Mesothelial cell of epicardium (in vitro differentiated cells): ENCODE data around the gene CDK5R1. TPM values are rescaled to one million over a fixed set of nuclear protein-coding genes. Genes with fewer than 3 reads are reported as not detected.

Experiments used
- DNase-seq, 2 experiments: peaks; one replicate each; pipeline ENCODE4 v3.0.0; 2021; ENCODE audit warnings: low spot score in 2 of 2; ENCODE audit not compliant: unreplicated experiment in 2 of 2
- H3K27ac Mint-ChIP-seq: 2 replicates; pipeline ENCODE4 v1.8.0; 2021; ENCODE audit warnings: mixed read lengths
- H3K27me3 Mint-ChIP-seq: 2 replicates; pipeline ENCODE4 v1.8.0; 2021; ENCODE audit warnings: low read depth, mixed read lengths
- H3K36me3 Mint-ChIP-seq: 2 replicates; pipeline ENCODE4 v1.8.0; 2021; ENCODE audit warnings: mixed read lengths
- H3K4me1 Mint-ChIP-seq: 2 replicates; pipeline ENCODE4 v1.8.0; 2021; ENCODE audit warnings: mixed read lengths
- H3K4me3 Mint-ChIP-seq: 2 replicates; pipeline ENCODE4 v1.8.0; 2021; ENCODE audit warnings: mild to moderate bottlenecking, moderate library complexity, mixed read lengths
- H3K9me3 Mint-ChIP-seq: 2 replicates; pipeline ENCODE4 v1.8.0; 2021; ENCODE audit warnings: mixed read lengths
- total RNA-seq: library from RNA; stranded (reverse); gene quantifications from 3 replicates; pipeline ENCODE4 v1.2.1, GENCODE V29; 2021
- TF ChIP-seq, protein P1 (sequence below): fragments of 200-600 bp; sonication (generic); IDR thresholded peaks from one replicate; pipeline ENCODE4 v1.5.0; 2021; ENCODE audit warnings: antibody characterized with exemption; ENCODE audit not compliant: unreplicated experiment

Gene CDK5R1
- total RNA-seq, 1 donor from 2014 or later, result 4.6 TPM

GRCh38 chr17:32498391-32498790 is 11.6 kb downstream of the CDK5R1 start:
- no peak overlapping the region for H3K27ac Mint-ChIP-seq
- H3K4me1 Mint-ChIP-seq, result peaks cover 2% of the 10 kb centered on the region
- H3K9me3 Mint-ChIP-seq, result peaks cover 8% of the 10 kb centered on the region
- no peaks in the 10 kb centered on the region for H3K27me3 Mint-ChIP-seq
- no peak for DNase-seq
- no peak overlapping the region for H3K4me3 Mint-ChIP-seq
- TF ChIP-seq, protein P1, sequence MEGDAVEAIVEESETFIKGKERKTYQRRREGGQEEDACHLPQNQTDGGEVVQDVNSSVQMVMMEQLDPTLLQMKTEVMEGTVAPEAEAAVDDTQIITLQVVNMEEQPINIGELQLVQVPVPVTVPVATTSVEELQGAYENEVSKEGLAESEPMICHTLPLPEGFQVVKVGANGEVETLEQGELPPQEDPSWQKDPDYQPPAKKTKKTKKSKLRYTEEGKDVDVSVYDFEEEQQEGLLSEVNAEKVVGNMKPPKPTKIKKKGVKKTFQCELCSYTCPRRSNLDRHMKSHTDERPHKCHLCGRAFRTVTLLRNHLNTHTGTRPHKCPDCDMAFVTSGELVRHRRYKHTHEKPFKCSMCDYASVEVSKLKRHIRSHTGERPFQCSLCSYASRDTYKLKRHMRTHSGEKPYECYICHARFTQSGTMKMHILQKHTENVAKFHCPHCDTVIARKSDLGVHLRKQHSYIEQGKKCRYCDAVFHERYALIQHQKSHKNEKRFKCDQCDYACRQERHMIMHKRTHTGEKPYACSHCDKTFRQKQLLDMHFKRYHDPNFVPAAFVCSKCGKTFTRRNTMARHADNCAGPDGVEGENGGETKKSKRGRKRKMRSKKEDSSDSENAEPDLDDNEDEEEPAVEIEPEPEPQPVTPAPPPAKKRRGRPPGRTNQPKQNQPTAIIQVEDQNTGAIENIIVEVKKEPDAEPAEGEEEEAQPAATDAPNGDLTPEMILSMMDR, result no peak
- peaks cover 14% of the 10 kb centered on the region for H3K36me3 Mint-ChIP-seq

- H3K9me3 Mint-ChIP-seq, result peaks cover 8% of the 10 kb centered on the region
- H3K4me1 Mint-ChIP-seq, result peaks cover 11% of the 10 kb centered on the region
- no peak overlapping the region for H3K27ac Mint-ChIP-seq
- no peak overlapping the region for H3K4me3 Mint-ChIP-seq
- peaks cover 17% of the 10 kb centered on the region for H3K36me3 Mint-ChIP-seq
- DNase-seq, result no peak
- no peaks in the 10 kb centered on the region for H3K27me3 Mint-ChIP-seq
- TF ChIP-seq, protein P1, result no peak
Observed at GRCh38 chr17:32502013-32502412, 15.2 kb downstream of the CDK5R1 start.

GRCh38 chr17:32502710-32503109 is 15.9 kb downstream of the CDK5R1 start:
- Mint-ChIP-seq H3K27me3 (no peaks in the 10 kb centered on the region), H3K4me1 (peaks cover 11% of the 10 kb centered on the region), H3K4me3 (no peak overlapping the region), H3K36me3 (peaks cover 17% of the 10 kb centered on the region), H3K27ac (no peak overlapping the region), H3K9me3 (peaks cover 8% of the 10 kb centered on the region)
- DNase-seq, result no peak
- TF ChIP-seq, protein P1, result no peak

DNA sequence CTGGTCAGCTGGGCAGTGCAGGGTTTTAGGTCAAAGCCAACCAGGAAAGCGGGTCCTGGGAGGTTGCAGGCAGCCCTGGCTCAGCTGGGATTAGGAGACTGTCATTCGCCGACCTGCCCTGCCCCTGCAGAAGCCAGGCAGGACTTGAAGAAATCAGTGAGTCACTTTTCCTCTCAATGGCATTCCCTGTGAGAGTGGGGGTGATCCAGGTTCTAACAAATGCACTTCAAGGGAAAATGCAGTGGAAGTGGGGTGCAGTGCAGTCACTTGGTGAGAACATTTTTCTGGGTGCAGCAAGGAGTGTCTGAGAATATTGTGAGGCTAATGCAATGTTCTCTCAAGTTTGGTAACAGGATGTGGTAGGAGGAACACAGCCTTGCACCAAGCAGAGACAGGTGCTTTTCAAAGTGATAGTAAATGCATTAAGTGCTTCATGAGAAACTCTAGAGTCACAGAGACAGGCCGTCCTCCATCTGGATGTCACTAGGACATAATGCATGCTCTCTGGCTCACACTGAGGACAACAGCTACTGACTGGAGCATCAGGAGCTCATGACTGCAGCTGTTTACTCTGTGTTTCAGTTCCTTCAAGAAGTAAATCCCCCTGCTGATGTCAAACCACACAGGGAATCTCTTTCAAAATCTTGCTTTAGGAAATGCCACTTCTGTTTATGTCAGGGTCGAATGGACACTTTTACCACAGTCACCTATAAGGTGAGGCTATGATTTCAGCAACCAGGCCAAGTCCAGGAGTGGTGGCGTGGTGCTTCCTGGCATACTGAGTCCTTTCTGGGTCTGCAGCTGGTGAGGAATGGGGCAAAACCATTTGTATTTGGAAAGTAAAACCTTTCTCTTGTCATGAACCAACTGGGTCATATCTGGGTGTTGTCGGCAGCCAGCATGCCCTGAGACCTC is 16.7 kb downstream of the CDK5R1 start:
- H3K27ac Mint-ChIP-seq, result no peak overlapping the region
- no peak for DNase-seq
- H3K9me3 Mint-ChIP-seq, result peaks cover 8% of the 10 kb centered on the region
- H3K4me1 Mint-ChIP-seq, result peaks cover 8% of the 10 kb centered on the region
- no peaks in the 10 kb centered on the region for H3K27me3 Mint-ChIP-seq
- no peak overlapping the region for H3K4me3 Mint-ChIP-seq
- H3K36me3 Mint-ChIP-seq, result peaks cover 17% of the 10 kb centered on the region
- TF ChIP-seq, protein P1, result no peak

- Mint-ChIP-seq H3K27me3 (no peaks in the 10 kb centered on the region), H3K36me3 (peaks cover 17% of the 10 kb centered on the region), H3K27ac (peak overlapping the region; percentile 58), H3K9me3 (peaks cover 8% of the 10 kb centered on the region), H3K4me3 (no peak overlapping the region), H3K4me1 (peaks cover 8% of the 10 kb centered on the region)
- no peak for DNase-seq
- TF ChIP-seq, protein P1, result no peak
Observed at GRCh38 chr17:32504166-32504990, 17.6 kb downstream of the CDK5R1 start.
